Smooth muscle cell (in vitro differentiated cells): Measurements from ENCODE around the gene SLC1A5. TPM values are rescaled to one million over a fixed set of nuclear protein-coding genes. Genes with fewer than 3 reads are reported as not detected.

ENCODE experiments used
- DNase-seq: peaks from one replicate; lab custom pipeline; 2025; ENCODE audit not compliant: unreplicated experiment; lab: John Stamatoyannopoulos, UW
- H2AFZ ChIP-seq: fragments of 200-600 bp; sonication (generic); 2 replicates; pipeline ENCODE4 v1.6.0; 2016; ENCODE audit warnings: antibody characterized with exemption, low read depth, mild to moderate bottlenecking
- H3F3A ChIP-seq: fragments of 200-600 bp; sonication (generic); 2 replicates; pipeline ENCODE4 v1.6.0; 2017; ENCODE audit warnings: antibody characterized with exemption, low read depth
- H3K27ac ChIP-seq: fragments of 200-600 bp; sonication (generic); 2 replicates; pipeline ENCODE4 v1.5.1; 2016; ENCODE audit warnings: low read depth, mild to moderate bottlenecking
- H3K27me3 ChIP-seq: fragments of 200-600 bp; sonication (generic); 2 replicates; pipeline ENCODE4 v1.6.1; 2016; ENCODE audit warnings: low read depth, mild to moderate bottlenecking
- H3K36me3 ChIP-seq: fragments of 200-600 bp; sonication (generic); 2 replicates; pipeline ENCODE4 v1.5.1; 2016; ENCODE audit warnings: low read depth
- H3K4me1 ChIP-seq: fragments of 200-600 bp; sonication (generic); 2 replicates; pipeline ENCODE4 v1.5.1; 2016; ENCODE audit warnings: low read depth
- H3K4me2 ChIP-seq: fragments of 200-600 bp; sonication (generic); 2 replicates; pipeline ENCODE4 v1.6.0; 2016; ENCODE audit warnings: mild to moderate bottlenecking
- H3K4me3 ChIP-seq: fragments of 200-600 bp; sonication (generic); 2 replicates; pipeline ENCODE4 v1.5.1; 2016; ENCODE audit warnings: mild to moderate bottlenecking
- H3K79me2 ChIP-seq: fragments of 200-600 bp; sonication (generic); 2 replicates; pipeline ENCODE4 v1.6.0; 2016; ENCODE audit warnings: low read depth, mild to moderate bottlenecking
- H3K9ac ChIP-seq: fragments of 200-600 bp; sonication (generic); 2 replicates; pipeline ENCODE4 v1.6.0; 2016; ENCODE audit warnings: low read depth
- H3K9me3 ChIP-seq: fragments of 200-600 bp; sonication (generic); replicated peaks from 2 replicates; pipeline ENCODE4 v1.5.1; 2016; ENCODE audit warnings: low read depth
- H4K20me1 ChIP-seq: fragments of 200-600 bp; sonication (generic); 2 replicates; pipeline ENCODE4 v1.6.0; 2016; ENCODE audit warnings: low read depth
- WGBS: methylation state at CpG from one replicate; pipeline ENCODE4 v1.1.7; 2016; ENCODE audit warnings: low lambda C conversion rate; 5-methylcytosine and 5-hydroxymethylcytosine counted together
- polyA plus RNA-seq: library from polyadenylated mRNA; unstranded; fragments of >200 nt; fragmentation: Nextera tagmentation; extraction: Ambion mirVana; gene quantifications from 2 replicates; pipeline ENCODE4 v1.2.1, GENCODE V29; 2016
- total RNA-seq: library from RNA; depleted of rRNA; stranded (reverse); fragments of >200 nt; gene quantifications from 2 replicates; pipeline ENCODE4 v1.2.3, GENCODE V29; 2014
- TF ChIP-seq, protein P1 (sequence below): fragments of 200-600 bp; sonication (generic); IDR thresholded peaks from 2 replicates; pipeline ENCODE4 v1.5.1; 2017; ENCODE audit warnings: borderline replicate concordance, mild to moderate bottlenecking, antibody characterized with exemption; ENCODE audit not compliant: insufficient read depth, poor library complexity, severe bottlenecking

SLC1A5 gene
- total and polyA plus RNA-seq, 2 experiments from 2014 or later: 101 to 231 TPM

DNA sequence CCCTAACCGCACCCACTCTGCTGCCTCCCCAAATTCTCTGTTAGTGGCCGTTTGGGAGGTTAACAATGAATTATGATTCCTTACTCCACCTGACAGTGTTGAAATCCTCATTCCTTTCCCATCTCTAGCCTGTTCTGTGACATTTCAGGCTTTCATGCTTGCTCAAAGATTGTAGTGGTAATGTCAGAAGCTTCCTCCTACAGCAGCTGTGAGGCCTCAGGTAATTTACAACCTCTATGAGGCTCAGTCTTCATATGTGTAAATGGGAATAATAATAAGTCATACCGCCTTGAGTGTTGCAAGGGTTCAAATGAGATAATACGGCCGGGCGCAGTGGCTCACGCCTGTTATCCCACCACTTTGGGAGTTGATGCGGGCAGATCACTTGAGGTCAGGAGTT, 977 bp upstream of the SLC1A5 start:
- H3K79me2 ChIP-seq: peaks cover 38% of the 10 kb centered on the region

GRCh38 chr19:46788968-46789338, 559 bp upstream of the SLC1A5 start:
- Histone ChIP-seq H3K27me3 (no peaks in the 10 kb centered on the region), H2AFZ (no peak overlapping the region), H3K4me1 (peaks cover 6% of the 10 kb centered on the region), H3K79me2 (peaks cover 42% of the 10 kb centered on the region), H3K27ac (no peak overlapping the region), H3K9ac (no peak overlapping the region), H3K36me3 (no peaks in the 10 kb centered on the region), H4K20me1 (peaks cover 43% of the 10 kb centered on the region), H3K4me3 (no peak overlapping the region), H3F3A (peaks cover 41% of the 10 kb centered on the region), H3K9me3 (no peaks in the 10 kb centered on the region), H3K4me2 (peak overlapping the region; percentile 24)
- TF ChIP-seq, protein P1, sequence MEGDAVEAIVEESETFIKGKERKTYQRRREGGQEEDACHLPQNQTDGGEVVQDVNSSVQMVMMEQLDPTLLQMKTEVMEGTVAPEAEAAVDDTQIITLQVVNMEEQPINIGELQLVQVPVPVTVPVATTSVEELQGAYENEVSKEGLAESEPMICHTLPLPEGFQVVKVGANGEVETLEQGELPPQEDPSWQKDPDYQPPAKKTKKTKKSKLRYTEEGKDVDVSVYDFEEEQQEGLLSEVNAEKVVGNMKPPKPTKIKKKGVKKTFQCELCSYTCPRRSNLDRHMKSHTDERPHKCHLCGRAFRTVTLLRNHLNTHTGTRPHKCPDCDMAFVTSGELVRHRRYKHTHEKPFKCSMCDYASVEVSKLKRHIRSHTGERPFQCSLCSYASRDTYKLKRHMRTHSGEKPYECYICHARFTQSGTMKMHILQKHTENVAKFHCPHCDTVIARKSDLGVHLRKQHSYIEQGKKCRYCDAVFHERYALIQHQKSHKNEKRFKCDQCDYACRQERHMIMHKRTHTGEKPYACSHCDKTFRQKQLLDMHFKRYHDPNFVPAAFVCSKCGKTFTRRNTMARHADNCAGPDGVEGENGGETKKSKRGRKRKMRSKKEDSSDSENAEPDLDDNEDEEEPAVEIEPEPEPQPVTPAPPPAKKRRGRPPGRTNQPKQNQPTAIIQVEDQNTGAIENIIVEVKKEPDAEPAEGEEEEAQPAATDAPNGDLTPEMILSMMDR: no peak
- no peak for DNase-seq
- WGBS: 67% methylated on average over 9 of the region's 9 CpGs

More for the DNA sequence above, 977 bp upstream of the SLC1A5 start:
- H3K27ac ChIP-seq: no peak overlapping the region
- H3K27me3 ChIP-seq: no peaks in the 10 kb centered on the region
- H3K9me3 ChIP-seq: no peaks in the 10 kb centered on the region
- H3F3A ChIP-seq: peaks cover 42% of the 10 kb centered on the region
- H2AFZ ChIP-seq: no peak overlapping the region
- DNase-seq: no peak
- H3K9ac ChIP-seq: no peak overlapping the region
- 86% methylated on average over 8 of the region's 8 CpGs for WGBS
- H4K20me1 ChIP-seq: peaks cover 39% of the 10 kb centered on the region
- no peak overlapping the region for H3K4me2 ChIP-seq
- H3K4me1 ChIP-seq: peaks cover 3% of the 10 kb centered on the region
- H3K36me3 ChIP-seq: no peaks in the 10 kb centered on the region
- H3K4me3 ChIP-seq: no peak overlapping the region
- TF ChIP-seq, protein P1: no peak

DNA sequence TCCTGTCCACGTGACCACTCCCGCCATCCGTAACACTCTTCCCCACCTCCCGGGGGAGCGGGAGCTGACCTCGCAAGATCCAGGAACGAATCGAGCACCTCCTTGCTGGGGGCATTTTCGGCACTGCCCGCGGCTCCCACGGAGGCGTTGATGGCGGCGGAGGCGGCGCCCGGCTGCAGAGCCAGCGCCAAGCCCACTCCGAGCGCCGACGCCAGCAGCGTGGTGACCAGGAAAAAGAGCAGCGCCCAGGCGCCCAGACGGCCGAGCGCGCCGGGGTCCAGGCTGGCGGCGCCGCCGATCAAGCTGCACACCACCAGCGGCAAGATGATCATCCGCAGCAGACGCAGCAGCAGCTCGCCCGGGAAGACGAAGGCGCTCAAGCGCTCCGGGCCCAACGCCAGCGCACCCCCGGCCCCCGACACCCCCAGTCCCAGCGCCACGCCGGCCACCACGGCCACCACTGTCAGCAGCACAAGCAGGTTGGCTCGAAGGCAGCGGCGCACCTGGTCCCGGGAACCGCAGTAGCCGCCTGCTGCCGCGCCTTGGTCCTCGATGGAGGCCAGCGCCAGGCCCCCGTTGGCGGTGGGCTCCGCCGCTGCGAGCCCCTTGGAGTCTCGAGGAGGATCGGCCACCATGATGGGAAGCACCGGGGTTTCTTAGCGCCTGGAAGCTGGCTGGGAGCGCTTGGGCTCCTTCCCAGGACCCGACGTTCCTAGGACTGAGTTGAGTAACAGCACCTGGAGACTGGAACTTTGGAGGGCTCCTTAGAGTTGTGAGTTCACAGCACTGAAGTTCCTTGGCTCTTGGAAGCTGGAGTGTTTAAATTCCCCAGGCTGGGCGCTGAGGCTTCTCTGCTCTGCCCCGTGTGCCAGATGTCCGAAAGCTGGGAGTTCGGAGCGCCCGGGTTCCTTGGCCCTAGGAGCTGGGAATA, 798 bp downstream of the SLC1A5 start:
- peaks cover 31% of the 10 kb centered on the region for H3F3A ChIP-seq
- H4K20me1 ChIP-seq: peaks cover 56% of the 10 kb centered on the region
- H3K9ac ChIP-seq: peak overlapping the region; percentile 89
- no peaks in the 10 kb centered on the region for H3K9me3 ChIP-seq
- H2AFZ ChIP-seq: no peak overlapping the region
- no peaks in the 10 kb centered on the region for H3K36me3 ChIP-seq
- peak overlapping the region; percentile 85 for H3K4me2 ChIP-seq
- peak overlapping the region; percentile 93 for H3K27ac ChIP-seq
- peak; percentile 39 for DNase-seq
- peaks cover 11% of the 10 kb centered on the region for H3K4me1 ChIP-seq
- H3K4me3 ChIP-seq: peak overlapping the region; percentile 72
- TF ChIP-seq, protein P1: no peak
- no peaks in the 10 kb centered on the region for H3K27me3 ChIP-seq
- peaks cover 55% of the 10 kb centered on the region for H3K79me2 ChIP-seq
- WGBS: 1% methylated on average over 78 of the region's 80 CpGs
